Subcutaneous abdominal adipose tissue (tissue), 5 donors: ENCODE measurements around the gene USP47.
A peak's percentile ranks its signal among the peaks of the same experiment; 100 is the strongest.
"Not testable (repeated sequence)": the region's sequence is repeated elsewhere in the genome, so short reads cannot be mapped to it uniquely, and the experiment has no call there.

Experiments
- H3K27ac ChIP-seq: one replicate; pipeline ENCODE4 v1.7.0; 2013; ENCODE audit warnings: low read depth, mild to moderate bottlenecking, inconsistent platforms, low read length, moderate library complexity
- H3K27me3 ChIP-seq, 5 donors: one replicate each; pipeline ENCODE4 v1.7.0; 2013; ENCODE audit warnings: low read length in 5 of 5, inconsistent platforms in 1 of 5; ENCODE audit not compliant: control insufficient read depth in 5 of 5, insufficient read depth in 4 of 5
- H3K36me3 ChIP-seq, 5 donors: one replicate each; pipeline ENCODE4 v1.7.0; 2013; ENCODE audit warnings: low read length in 5 of 5; ENCODE audit not compliant: control insufficient read depth in 5 of 5, insufficient read depth in 5 of 5
- H3K4me1 ChIP-seq, 5 donors: one replicate each; pipeline ENCODE4 v1.7.0; 2013; ENCODE audit warnings: low read length in 5 of 5, mild to moderate bottlenecking in 3 of 5, moderate library complexity in 1 of 5; ENCODE audit not compliant: control insufficient read depth in 5 of 5, insufficient read depth in 5 of 5
- H3K4me3 ChIP-seq, 5 donors: one replicate each; pipeline ENCODE4 v1.7.0; 2013; ENCODE audit warnings: low read length in 5 of 5, low read depth in 1 of 5
- H3K9ac ChIP-seq, 5 donors: one replicate each; pipeline ENCODE4 v1.7.0; 2013; ENCODE audit warnings: low read length in 5 of 5, mild to moderate bottlenecking in 4 of 5, moderate library complexity in 3 of 5
- H3K9me3 ChIP-seq, 5 donors: one replicate each; pipeline ENCODE4 v1.7.0; 2013; ENCODE audit warnings: low read length in 5 of 5; ENCODE audit not compliant: control insufficient read depth in 5 of 5
- donor health status: healthy.
- donor health status: healthy.
- donor health status: healthy.
- donor health status: healthy.
- donor health status: healthy.

Gene USP47

DNA sequence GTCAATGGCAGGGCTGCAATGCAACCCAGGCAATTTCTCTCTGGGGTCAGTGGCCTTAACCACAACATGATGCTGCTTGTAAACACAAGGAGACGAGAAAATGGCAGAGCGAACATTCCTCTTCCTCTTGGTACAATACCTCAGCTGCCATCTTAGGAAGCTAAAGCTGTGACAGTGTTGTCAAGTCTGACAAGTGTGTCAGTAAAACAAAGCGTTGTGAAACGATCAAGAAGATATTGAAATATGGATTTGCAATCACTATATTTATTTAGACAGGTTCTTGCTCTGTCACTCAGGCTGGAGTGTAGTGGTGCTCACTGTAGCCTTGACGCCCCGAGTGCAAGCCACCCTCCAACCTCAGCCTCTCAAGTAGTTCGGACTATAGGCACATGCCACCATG lies 14.5 kb upstream of the USP47 start:
- no peak overlapping the region for H3K4me3 ChIP-seq
- no peaks in the 10 kb centered on the region for H3K27me3 ChIP-seq
- H3K27ac ChIP-seq: no peak overlapping the region
- H3K9me3 ChIP-seq: no peaks in the 10 kb centered on the region
- no peaks in the 10 kb centered on the region for H3K36me3 ChIP-seq
- no peak overlapping the region for H3K9ac ChIP-seq
- no peaks in the 10 kb centered on the region for H3K4me1 ChIP-seq

GRCh38 chr11:11831406-11831805 lies 10.4 kb upstream of the USP47 start:
- not testable (repeated sequence) for H3K27ac ChIP-seq

DNA sequence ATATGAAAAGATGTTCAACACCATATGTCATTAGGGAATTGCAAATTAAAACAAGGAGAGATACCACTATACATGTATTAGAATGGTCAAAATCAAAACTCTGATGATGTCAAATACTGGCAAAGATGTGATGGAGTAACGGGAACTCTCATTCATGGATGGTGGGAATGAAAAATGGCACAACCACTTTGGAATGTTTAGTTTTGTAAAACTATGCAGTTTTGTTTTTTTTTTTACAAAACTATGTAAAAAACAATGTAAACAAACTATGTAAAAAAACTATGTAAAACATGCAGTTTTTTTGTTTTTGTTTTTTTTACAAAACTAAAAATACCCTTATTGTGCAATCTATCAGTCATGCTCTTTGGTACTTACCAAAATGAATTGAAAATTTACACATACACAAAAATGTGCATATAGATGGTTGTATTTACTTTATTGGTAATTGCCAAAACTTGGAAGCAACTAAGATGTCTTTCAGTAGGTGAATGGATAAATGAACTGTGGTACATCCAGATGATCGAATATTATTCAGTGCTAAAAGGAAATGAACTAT lies 5.0 kb upstream of the USP47 start:
- H3K4me3 ChIP-seq: no peak overlapping the region
- no peaks in the 10 kb centered on the region for H3K36me3 ChIP-seq
- H3K27me3 ChIP-seq: no peaks in the 10 kb centered on the region

More at GRCh38 chr11:11831406-11831805, 10.4 kb upstream of the USP47 start:
- not testable (repeated sequence) for H3K9me3 ChIP-seq, H3K27me3 ChIP-seq, H3K9ac ChIP-seq, H3K36me3 ChIP-seq, H3K4me1 ChIP-seq, H3K4me3 ChIP-seq

DNA sequence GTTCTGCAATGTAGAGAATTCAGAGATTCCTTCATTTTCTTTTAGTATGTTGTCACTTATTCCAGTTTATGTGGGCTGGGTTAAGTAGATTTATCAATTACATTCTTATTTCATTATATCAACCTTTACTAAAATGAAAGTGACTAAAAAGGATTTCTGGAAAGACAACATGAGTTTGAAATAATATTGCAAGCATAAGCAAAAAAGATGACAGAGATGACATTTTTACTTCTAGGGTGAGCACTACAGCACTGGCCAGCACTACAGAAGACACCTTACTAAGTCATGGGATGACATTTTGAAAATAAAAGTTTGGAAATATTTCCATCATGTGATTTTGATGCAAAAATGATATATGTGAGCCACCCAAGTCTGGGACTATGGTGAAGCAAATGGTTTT lies 2.1 kb upstream of the USP47 start:
- H3K9me3 ChIP-seq: no peaks in the 10 kb centered on the region
- no peak overlapping the region for H3K9ac ChIP-seq
- no peaks in the 10 kb centered on the region for H3K27me3 ChIP-seq
- no peak overlapping the region for H3K27ac ChIP-seq
- peaks cover 0 to 24% (median 21%) of the 10 kb centered on the region in 5 donors for H3K4me1 ChIP-seq
- H3K36me3 ChIP-seq: no peaks in the 10 kb centered on the region
- H3K4me3 ChIP-seq: no peak overlapping the region

More for the DNA sequence above, 5.0 kb upstream of the USP47 start:
- no peak overlapping the region for H3K9ac ChIP-seq
- H3K9me3 ChIP-seq: no peaks in the 10 kb centered on the region
- no peak overlapping the region for H3K27ac ChIP-seq
- peaks cover 0 to 6% (median 3%) of the 10 kb centered on the region in 5 donors for H3K4me1 ChIP-seq

- Histone ChIP-seq H3K27ac (peak overlapping the region; percentile 99), H3K4me3 (peak overlapping the region; percentile 87 to 98 (median 89)), H3K4me1 (peaks cover 0 to 36% (median 30%) of the 10 kb centered on the region in 5 donors), H3K36me3 (no peaks in the 10 kb centered on the region), H3K27me3 (no peaks in the 10 kb centered on the region), H3K9ac (peak overlapping the region; percentile 66 to 100 (median 99)), H3K9me3 (no peaks in the 10 kb centered on the region)
Observed at GRCh38 chr11:11841116-11841722, 553 bp upstream of the USP47 start.

- no peaks in the 10 kb centered on the region for H3K27me3 ChIP-seq
- peaks cover 0 to 41% (median 32%) of the 10 kb centered on the region in 5 donors for H3K4me1 ChIP-seq
- no peaks in the 10 kb centered on the region for H3K36me3 ChIP-seq
- no peaks in the 10 kb centered on the region for H3K9me3 ChIP-seq
- H3K9ac ChIP-seq: peak overlapping the region; percentile 96 to 100 (median 99)
- peak overlapping the region; percentile 99 for H3K27ac ChIP-seq
- peak overlapping the region; percentile 87 to 92 (median 89) for H3K4me3 ChIP-seq
Observed at GRCh38 chr11:11842421-11843008, 743 bp downstream of the USP47 start.

GRCh38 chr11:11843211-11843621 lies 1.4 kb downstream of the USP47 start:
- peaks cover 0 to 44% (median 33%) of the 10 kb centered on the region in 5 donors for H3K4me1 ChIP-seq
- H3K9ac ChIP-seq: peak overlapping the region; percentile 96 to 100 (median 99)
- H3K36me3 ChIP-seq: no peaks in the 10 kb centered on the region
- H3K4me3 ChIP-seq: peak overlapping the region; percentile 87 to 92 (median 89)
- H3K27me3 ChIP-seq: no peaks in the 10 kb centered on the region
- peak overlapping the region; percentile 99 for H3K27ac ChIP-seq
- no peaks in the 10 kb centered on the region for H3K9me3 ChIP-seq

DNA sequence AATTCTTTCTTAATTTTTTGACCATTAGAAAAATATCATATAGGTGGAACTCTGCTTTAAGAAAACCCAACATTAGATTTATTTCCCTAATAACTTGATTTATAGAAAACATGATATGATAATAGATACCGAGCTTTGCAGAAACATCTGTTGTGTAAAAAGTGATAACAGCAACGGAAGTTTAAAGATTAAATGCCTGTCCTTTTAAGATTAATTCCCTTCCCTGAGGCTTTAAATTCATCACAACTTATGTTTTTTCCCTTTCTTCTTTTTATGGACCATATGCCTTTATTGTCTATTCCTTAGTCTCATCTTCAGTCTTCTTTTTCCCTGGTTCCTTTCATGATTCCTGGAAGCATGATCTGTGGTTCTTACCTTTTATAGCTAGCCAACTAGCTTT lies 1.9 kb downstream of the USP47 start:
- Histone ChIP-seq H3K9ac (peak overlapping the region; percentile 3 to 100 (median 99)), H3K27ac (peak overlapping the region; percentile 99), H3K36me3 (no peaks in the 10 kb centered on the region), H3K27me3 (no peaks in the 10 kb centered on the region), H3K9me3 (no peaks in the 10 kb centered on the region), H3K4me1 (peaks cover 0 to 44% (median 33%) of the 10 kb centered on the region in 5 donors), H3K4me3 (peak overlapping the region; percentile 87 to 92 (median 89))

DNA sequence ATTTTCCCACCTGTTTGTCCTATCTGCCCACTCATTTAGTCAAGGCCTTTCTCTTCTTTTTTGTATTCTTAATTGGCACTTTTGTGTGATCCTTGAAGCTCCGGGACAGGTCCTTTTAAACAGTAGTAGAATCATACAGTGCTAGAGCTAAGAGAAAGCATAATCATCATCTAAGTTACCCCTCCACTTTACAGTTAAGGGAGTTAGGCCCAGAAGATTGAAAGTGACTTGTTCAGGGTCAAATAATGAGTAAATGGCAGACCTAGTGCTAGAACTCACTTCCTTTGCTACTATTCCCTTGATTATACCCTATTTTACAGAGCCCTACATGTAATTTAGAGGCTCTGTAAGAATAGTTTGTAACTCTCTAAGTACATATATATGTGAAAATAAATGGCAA lies 2.5 kb downstream of the USP47 start:
- H3K4me1 ChIP-seq: peaks cover 0 to 47% (median 38%) of the 10 kb centered on the region in 5 donors
- H3K9ac ChIP-seq: peak overlapping the region in 2 of 5 donors; percentile 99 to 100
- no peaks in the 10 kb centered on the region for H3K36me3 ChIP-seq
- peak overlapping the region; percentile 99 for H3K27ac ChIP-seq
- H3K27me3 ChIP-seq: no peaks in the 10 kb centered on the region
- no peaks in the 10 kb centered on the region for H3K9me3 ChIP-seq
- peak overlapping the region in 3 of 5 donors; percentile 33 to 34 (median 33) for H3K4me3 ChIP-seq

DNA sequence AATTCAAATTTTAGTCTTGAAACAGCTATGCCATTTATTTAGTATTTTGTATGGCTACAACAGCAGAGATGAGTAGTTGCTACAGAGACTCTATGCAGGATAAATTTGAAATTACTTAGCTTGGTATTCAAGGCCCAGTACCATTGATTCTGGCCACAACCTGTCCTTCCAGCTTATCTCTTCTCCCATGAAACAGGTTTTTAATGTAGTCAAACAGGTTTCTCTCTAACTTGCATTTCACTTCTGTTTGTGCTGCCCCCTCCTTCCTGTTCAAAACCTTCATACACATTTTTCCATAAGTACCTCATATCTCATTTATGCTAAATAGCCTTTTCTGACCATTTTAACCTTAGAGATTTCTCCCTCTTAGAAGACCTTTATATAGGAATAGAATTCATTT lies 3.3 kb downstream of the USP47 start:
- Histone ChIP-seq H3K27me3 (no peaks in the 10 kb centered on the region), H3K27ac (peak overlapping the region; percentile 99), H3K4me1 (peaks cover 2 to 55% (median 44%) of the 10 kb centered on the region in 5 donors), H3K36me3 (no peaks in the 10 kb centered on the region), H3K9ac (peak overlapping the region in 2 of 5 donors; percentile 2), H3K9me3 (no peaks in the 10 kb centered on the region), H3K4me3 (no peak overlapping the region)
